ENCODE data around the gene ST6GAL2.

Gene ST6GAL2

DNA sequence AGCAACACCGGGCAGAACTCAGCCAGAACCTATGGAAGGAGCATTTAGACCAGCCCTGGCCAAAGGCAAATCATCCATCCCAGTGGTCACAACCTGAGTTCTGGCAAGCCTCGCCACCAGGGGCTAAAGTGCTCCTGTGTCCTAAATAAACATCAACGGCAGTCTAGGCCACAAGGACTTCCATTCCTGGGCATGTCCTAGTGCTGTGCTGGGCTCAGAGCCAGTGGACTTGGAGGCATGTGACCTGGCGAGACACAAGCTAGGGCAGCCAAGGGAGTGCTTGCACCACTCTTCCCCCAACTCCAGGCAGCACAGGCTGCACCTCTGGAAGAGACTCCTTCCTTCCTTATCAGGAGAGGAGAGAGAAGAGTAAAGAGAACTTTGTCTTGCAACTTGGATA, 69.0 kb downstream of the ST6GAL2 start:
- DNase-seq: no peak

DNA sequence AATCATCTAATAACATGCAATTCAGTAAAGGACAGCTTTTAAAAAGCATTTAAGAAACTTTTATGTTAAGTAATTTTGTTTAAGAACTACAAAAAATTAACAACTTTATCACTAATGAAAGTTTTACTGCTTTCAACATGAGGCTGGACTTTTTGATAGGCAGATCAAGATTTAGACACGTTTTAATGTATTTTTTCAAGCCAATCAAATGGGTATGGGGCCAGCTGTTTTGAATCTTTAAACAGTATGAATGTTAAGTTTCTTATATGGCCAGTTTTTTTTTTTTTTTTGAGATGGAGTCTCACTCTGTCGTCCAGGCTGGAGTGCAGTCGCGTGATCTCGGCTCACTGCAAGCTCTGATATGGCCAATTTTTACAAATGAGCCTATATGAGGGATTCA, 73.1 kb downstream of the ST6GAL2 start:
- no peak for DNase-seq

DNA sequence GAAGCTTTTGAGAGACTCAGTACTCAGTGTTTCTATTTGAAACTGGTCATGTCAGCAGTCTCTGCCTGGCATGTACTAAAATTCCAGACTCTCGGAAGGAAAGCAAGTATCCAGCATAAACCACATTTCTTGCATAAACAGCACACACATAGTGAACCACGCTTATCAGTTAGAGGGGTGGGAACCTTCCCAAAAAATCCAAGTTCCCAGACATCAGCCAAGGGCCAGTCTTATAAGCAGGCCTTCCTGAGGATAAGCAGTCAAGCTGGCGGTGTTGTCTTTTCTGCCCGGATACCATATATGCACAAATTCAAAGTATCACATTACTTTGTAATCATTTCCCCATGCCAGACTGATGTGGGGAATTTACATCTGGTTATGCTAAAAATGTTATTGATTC, 73.6 kb downstream of the ST6GAL2 start:
- DNase-seq: no peak

DNA sequence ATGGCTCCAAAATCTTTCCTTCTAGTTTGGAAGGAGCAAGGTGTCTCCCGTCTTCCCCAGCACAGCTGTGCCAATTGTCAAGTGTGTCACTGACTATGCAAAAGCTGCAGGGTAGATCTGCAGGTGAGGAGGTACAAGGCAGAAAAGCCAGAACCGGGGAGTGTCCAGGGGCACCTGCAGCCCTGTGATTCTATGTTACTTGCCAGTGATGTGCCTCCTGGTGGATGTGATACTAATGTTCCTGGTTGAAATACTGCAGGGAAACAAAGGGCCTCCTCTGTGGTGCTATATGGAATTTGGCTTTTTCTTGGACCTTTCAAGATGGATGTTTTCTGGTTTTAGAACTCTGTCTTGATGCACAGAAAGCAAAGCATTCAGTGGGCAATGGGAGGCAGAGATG, 80.3 kb downstream of the ST6GAL2 start:
- no peak for DNase-seq

DNA sequence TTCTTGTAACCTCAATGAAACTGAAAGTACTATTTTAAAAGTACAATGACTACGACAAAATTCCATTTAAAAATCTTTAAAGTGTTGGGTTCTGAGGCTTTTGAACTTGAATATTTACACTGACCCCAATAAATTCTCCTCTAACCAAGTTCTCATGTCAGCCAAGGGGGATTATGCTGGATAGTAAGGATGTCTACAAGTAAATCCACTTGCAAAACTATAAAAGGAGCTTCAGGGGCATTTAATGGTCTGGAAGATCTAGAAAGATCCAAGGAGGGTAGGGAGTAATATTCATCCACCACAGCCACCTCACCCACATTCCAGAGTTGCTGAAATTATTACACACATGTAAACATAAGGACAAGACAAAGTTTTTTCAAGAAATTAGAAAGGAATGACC, 81.8 kb downstream of the ST6GAL2 start:
- DNase-seq: no peak

DNA sequence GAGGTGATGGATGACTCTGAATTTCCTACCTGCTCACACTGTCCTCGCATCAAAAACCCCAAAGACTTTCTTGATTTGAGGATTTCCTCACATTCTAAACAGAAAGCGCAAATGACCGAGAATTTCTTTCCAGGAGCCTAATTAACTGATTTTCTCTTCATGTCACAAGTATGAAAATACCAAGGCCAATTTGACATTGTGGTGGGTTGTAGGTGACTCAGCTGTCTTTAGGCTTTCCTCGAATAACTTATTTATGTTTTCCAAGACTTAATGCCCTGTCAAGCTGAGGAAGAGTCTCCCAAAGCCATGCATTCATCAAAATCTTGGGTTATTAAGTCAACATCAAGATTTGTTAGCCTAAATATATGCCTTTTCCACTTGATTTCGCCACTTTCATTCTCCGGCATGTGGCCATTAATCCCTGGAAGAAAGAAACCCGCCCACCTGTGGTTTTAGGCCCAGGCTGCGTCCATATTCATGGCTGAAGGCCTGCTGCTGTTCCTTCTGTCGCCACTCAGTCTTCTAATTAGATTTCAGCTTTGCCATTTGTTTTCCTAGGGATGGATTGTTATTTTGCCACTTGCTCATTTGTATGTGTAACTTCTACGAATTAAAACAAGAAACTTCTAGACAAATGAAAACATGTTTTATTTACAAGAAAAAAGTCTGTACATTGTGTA, 84.9 kb downstream of the ST6GAL2 start:
- no peak for DNase-seq

DNA sequence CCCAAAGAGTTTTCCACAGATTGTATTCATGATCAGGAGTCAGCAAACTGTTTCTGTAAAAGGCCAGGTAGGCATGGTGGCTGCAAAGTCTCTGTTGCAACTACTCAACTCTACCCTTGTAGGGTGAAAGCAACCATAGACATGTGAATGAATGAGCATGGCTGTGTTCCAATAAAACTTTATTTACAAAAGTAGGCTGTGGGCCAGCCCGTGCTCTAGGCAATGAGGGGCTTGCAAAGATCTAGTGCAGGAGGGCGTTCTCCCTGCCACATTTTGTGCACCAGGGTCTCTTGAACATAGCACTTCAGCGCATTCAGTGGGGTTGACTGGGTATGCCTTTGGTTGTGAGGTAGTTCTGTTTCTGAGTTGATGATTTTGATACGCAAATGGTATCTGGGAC, 85.8 kb downstream of the ST6GAL2 start:
- DNase-seq: no peak

DNA sequence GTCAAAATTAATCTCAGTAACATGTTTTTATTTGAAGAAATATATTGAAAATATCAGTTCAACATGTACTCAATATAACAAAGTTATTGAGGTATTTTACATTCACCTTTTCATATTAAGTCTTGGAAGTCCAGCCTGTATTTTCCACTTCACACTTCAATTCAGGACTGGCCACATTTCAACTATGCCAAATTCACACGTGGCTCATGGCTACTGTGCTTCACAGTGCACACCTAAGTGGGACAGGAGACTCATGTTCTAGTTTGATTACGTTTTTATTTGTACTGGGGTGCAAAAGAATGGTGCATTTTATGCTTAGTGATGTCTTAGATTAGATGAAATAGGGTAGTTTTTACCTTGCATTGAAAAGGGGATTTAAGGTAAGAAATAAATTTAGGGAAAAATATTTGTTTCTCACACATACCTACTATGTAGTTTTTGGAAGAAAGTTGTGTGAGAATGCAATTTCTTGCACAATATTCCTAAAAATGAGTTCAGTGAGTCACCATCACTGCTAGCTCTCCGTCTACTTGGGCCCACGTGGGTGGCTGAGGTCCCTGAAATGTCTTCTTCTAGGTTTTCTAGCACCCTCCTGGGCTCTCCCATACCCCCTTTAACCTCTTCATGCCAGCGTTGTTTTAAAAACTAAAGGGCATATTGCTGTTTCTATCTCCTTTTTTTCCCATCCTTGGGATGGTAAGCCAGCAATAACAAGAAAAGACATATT, 87.0 kb downstream of the ST6GAL2 start:
- no peak for DNase-seq

DNA sequence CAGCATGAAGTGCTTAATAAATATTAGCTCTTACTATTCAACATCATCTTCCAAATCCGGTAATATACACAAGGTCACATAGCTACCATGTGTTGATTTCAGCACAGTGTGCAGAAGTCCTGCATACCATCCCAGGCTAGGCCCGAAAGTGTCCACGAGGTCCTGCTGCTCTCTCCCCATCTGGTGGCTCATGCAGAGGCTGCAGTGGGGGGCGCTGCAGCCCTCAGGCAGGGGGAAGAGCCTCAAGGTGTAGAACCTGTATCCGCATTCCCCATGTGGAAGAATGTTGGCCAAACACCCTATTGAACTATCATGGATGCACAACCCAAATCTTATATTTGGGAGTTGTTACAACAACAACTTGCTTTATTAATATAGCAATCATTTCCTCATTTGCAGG, 88.5 kb downstream of the ST6GAL2 start:
- DNase-seq: no peak

DNA sequence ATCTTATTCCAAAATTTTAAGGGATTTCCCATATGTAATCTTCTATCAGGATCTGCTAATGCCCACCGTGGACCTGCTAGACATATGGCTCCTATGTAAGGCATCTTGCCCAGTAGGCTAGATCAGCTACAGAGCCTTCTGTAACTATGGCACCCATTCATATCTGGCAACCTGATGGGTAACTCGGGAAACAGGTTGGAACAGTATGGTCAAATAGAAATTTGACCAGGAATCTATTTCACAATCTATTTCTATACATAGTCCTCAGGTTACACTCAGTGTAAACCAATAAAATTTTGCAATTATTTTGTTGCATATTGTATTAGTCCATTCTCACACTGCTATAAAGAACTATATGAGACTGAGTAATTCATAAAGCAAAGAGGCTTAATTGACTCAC, 93.3 kb downstream of the ST6GAL2 start:
- no peak for DNase-seq

DNA sequence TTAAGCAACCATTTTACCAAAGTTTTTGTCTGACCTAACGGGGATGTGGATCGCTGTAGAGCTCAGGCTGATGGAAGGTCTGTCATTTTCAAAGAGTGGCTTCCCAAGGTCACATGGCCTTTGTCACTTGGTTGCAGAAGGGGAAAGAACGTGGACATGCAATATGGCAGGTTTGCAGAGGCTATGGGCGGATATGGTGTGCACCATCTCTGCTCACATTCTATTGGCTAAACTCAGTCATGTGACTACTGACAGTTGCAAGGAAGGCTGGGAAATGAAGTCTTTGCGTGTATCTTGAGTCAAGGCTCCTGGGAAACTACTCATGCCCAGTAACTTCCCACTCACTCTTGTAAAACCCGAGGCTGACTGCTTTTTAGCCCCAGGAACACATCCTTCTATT, 96.8 kb downstream of the ST6GAL2 start:
- DNase-seq: no peak

DNA sequence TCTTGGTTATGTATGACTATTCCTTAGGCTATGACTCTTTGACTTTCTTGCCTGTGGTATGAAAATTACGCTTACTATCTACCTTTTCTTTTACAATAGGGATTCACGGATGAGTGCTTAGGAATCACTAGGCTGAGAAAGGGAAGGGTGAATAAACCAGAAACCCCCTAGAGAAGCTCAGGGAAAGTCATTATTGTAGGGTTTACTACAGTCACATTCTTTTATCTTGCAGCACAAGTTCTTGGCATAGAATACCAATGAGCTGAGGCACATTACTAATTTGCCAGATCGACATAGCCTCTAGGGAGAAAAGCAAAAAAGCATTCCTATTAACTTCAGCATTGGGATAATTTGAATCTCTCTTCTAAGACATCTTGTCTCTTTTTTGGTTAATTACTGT, 103.3 kb downstream of the ST6GAL2 start:
- no peak for DNase-seq

DNA sequence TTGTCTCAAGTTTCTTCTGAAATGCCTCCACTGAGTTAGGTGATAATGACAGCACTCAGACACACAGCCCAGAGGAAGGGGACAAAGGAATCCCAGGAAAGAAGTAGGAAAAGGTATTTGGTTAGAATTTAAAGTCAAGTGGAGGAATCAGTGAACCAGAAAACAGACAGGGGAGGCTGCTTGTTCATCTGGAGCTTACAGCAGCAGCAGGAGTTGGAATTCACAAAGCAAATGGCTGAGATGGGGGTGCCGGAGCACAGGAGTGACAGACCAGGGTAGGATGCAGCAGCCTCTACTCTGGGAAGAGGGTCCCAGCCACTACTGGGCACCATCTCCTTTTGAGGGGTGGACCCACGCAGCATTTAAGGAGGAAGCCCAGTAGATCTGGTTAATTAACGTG, 104.8 kb downstream of the ST6GAL2 start:
- DNase-seq: no peak

DNA sequence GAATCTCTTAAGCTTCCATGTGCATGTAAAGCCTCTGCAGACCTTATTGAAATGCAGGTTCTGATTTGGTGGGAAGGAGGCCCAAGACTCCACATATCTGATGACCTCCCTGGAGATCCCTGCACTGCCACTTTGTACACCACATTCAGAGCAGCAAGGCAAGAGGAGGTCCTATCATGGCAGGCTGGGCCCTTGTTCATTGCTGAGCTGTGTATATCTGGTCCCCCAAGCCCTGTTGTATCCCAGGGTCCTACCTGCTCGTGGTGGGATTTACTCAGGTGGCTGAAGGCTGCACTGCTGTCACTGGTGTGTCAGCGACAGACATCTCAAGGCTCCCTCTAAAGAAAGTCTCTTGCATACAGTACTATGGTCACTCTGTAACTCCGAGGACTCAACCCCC, 114.2 kb downstream of the ST6GAL2 start:
- no peak for DNase-seq

DNA sequence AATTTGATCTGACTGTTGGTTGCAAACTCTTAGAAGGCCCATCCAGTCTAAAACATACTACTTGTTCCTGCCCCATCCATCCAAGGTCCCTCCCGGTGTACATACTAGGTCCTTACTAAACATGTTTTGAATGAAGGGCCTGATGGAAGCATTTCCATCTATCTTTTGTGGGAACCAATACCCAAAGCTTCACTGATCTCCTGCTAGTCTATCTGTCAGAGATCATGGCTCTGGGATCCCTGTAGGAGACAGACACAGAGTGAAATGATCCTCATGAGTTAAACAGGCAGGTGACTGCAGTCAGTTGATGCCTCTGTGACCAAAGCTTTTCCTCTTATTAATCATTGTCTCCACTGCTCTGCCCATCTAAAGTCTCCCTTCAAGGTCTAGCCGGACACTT, 115.0 kb downstream of the ST6GAL2 start:
- no peak for DNase-seq

DNA sequence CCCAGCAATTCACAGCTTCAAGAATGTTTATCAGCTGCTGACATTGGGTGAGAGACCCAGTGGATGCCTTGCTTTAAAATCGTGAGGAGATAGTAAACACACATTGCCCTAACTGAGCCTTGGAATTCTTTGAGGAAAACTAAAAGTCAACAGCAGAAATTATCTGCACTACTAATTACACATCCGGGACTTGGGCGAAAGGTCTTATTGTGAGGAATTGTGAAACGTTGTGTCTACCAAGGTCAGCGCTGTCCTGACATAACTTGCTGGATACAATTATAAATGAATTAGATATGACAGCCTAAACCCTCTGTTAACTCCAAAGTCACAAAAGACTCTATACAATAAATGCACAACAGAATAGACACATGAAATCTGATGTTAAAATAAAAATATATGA, 121.4 kb downstream of the ST6GAL2 start:
- DNase-seq: no peak

DNA sequence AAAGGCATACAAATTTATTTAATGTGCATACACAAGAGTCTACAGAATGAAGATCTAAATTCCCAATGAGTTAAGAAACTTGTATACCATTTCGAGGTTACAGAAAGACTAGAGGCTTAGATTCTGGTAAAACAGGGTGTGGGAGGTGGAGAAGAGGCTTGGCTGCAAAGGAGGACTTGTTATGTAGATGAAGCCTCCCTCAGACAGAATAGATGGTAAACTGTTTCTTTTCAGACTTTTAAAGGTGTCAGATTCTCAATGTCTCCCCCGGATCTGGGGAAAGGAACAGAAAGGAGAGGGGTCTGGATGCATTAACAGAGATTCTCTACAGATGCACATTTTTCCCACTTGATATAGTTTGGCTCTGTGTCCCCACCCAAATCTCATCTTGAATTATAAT, 126.0 kb downstream of the ST6GAL2 start:
- no peak for DNase-seq

DNA sequence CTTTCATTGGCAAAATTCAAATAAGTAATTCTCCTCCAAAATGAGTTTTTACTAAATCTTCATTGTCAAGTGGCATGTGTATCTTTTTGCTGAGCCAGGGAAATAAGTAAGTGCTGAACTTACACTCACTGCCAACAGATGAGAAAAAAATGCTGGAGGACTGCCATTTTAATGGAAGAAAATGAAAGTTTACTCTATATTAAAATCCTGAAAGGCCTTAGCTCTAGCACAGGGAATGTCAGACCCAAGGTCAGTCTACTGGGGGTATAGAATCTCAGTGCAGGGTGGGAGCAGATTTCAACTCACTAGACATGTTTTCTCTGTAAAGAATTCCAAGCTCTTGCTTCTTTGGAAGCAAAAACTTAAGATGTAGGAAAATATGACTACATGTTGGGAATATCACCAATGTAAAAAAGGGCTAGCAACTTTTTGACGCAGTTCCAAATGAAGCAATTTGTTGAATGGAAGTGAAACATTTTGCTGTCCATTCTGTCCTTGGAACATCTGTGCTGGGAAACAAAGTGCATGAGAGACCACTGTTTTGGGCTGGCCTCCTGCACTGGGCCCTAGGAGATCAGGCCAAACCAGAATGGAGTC, 127.0 kb downstream of the ST6GAL2 start:
- no peak for DNase-seq
